Epithelial cell of proximal tubule (primary cell): ENCODE results near the gene SLC5A4. TPM values are rescaled to one million over a fixed set of nuclear protein-coding genes. Genes with fewer than 3 reads are reported as not detected.

ENCODE experiments used
- DNase-seq: peaks from one replicate; pipeline ENCODE4 v3.0.0-alpha.2; 2011; ENCODE audit warnings: low read depth
- H3K4me3 ChIP-seq: 2 replicates; pipeline ENCODE4 v1.5.1; 2011; ENCODE audit warnings: low read depth, mild to moderate bottlenecking, low read length
- CTCF ChIP-seq: conservative IDR thresholded peaks from 2 replicates; pipeline ENCODE4 v1.5.1; 2012; ENCODE audit warnings: low read depth, mild to moderate bottlenecking, low read length
- total RNA-seq: library from RNA; depleted of rRNA; stranded (reverse); fragments of >200 nt; gene quantifications from 2 replicates; pipeline ENCODE4 v1.2.3, GENCODE V29; 2015

The SLC5A4 gene
- total RNA-seq, 1 donor from 2014 or later: not detected

- no peak for DNase-seq
- no peak for TF ChIP-seq CTCF
- H3K4me3 ChIP-seq: no peak overlapping the region
These were observed 49.0 kb downstream of the SLC5A4 start for GRCh38 chr22:32205974-32206773.

GRCh38 chr22:32204856-32205722 is 50.1 kb downstream of the SLC5A4 start, which contains the start of gene RFPL2:
Gene RFPL2 (minus strand): TSS chr22:32205073. CDS start chr22:32202451, 2,622 bp downstream.
- no peak for TF ChIP-seq CTCF
- no peak for DNase-seq
- H3K4me3 ChIP-seq: no peak within 1 kb of the TSS

- TF ChIP-seq CTCF: no peak
- DNase-seq: no peak
- H3K4me3 ChIP-seq: no peak overlapping the region
These were observed 50.9 kb downstream of the SLC5A4 start for GRCh38 chr22:32204040-32204855.

GRCh38 chr22:32203181-32204039 is 51.7 kb downstream of the SLC5A4 start:
- DNase-seq: no peak
- no peak overlapping the region for H3K4me3 ChIP-seq
- no peak for TF ChIP-seq CTCF

GRCh38 chr22:32202539-32203180 is 52.5 kb downstream of the SLC5A4 start:
- no peak overlapping the region for H3K4me3 ChIP-seq
- DNase-seq: no peak
- TF ChIP-seq CTCF: peak; percentile 73
